Stimulated activated naive CD8-positive, alpha-beta T cell treated with anti-CD3 and anti-CD28 coated beads, Interleukin-15, Interleukin-2, amounts not matched to agents 100 U/mL and 50 U/mL, for 24 hours (primary cell): ENCODE data around the gene PRCC.
A peak's percentile ranks its signal among the peaks of the same experiment; 100 is the strongest.

Experiments used
- ATAC-seq: fragments of 150-1000 bp; cut with Tn5 transposase; one replicate; pipeline ENCODE4 v1.10.0; 2021
- DNase-seq: peaks from one replicate; pipeline ENCODE4 v3.0.0; 2021

PRCC gene

DNA sequence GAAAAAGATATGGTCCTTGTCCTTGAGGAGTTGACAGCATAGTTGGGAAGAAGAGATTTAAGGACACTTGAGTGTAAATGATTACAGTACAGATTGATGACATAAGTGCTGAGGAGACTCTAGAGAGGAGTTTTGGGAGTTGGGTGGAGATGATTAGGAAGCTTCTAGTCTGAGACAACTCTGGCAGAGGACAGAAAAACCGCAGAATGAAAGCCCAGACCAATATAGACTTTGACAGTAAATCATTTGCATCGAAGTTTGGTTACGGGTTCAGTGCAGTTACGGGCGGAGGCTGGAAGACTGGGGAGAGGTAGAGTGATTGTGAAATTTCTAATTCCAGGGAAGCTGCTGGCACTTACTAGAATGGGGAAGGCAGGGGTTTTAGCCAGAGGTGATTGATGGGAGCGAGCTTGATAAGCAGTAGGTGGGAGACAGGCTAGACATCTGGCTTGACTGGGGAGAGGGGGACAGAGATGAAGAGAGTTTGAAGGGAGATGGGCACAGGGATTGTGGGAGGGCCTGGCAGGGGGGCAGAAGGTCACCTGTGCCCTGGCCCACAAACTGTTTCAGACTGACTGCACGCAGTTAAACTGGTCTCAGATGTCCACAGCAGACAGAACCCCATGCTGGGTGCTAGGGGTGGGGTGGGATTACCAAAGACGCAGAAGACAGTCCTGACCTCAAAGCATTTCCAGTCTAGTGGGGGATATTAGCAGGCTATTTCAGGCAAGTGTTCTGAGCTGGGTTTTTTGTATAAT is 29.2 kb downstream of the PRCC start:
- DNase-seq = no peak

GRCh38 chr1:156797212-156797871 is 30.0 kb downstream of the PRCC start:
- ATAC-seq (peak; percentile 56), DNase-seq (peak; percentile 60)

More for the DNA sequence above, 29.2 kb downstream of the PRCC start:
- no peak for ATAC-seq

DNA sequence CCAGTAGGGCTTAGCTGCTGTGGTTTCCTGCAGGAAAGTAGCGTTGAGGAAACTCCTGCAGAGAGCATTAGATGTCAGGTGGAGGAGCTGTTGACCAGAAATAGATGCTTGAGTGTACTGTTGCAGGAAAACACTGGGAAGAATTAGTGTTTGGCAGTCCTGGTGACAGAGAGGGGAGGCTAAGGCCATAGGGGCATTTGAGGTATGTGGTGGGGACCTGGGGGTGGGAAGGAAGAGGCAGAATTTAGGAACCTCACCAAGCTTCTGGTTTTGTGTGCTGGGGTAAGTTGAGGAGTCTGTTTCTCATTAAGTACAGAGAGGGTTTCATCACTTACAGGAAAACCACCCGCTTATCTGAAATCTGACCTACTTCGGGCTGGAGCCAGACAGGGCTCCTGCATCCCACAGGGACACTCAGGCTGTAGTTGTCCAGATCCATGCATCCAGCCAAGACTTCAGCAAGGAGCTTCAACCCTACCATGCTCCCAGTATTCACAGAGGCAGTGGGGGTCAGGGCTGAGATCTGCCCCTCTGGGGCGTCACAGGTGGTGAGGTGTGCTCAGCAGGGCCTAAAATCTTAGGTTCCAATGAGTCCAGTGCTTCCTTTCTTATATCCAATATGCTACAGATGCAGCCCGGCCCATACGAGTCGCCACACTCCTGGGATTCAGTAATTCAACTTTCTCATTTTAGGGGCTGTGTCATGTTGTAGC is 34.2 kb downstream of the PRCC start:
- ATAC-seq (peak; percentile 3), DNase-seq (no peak)

GRCh38 chr1:156802421-156802935 is 35.1 kb downstream of the PRCC start:
- ATAC-seq (no peak), DNase-seq (peak; percentile 7)

DNA sequence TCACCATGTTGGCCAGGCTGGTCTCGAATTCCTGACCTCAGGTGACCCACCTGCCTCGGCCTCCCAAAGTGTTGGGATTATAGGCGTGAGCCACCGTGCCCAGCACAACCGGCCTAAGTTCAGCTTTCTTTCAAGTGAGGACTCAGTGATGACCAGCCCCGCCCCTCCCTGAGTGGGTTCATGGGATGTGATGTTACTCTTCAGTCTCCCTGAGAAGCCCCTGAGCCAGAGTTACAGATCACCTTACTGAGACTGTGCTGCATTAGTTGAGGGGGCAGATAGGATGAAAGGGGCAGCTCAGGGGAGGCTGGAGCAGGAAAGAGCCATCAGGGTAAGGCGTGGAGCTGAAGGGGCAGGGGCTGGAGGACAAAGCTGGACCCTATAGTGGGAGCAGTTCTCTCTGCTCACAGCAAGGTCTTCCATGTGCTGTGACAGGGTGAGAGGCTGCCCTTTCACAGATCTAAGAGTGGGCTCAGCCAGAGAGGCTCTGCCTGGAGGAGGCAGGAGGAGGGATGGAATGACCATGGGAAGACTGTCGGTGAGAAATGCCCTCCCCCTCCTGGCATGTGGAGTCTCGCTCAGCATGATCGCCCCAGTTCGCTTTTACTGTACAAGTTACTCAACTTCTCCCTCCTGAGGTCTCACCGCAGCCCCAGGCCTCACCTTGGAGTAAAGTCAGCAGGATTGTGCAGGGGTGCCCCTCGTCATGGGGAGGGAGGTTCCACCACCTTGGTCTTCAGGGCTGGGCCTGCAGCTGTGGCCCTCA is 35.9 kb downstream of the PRCC start:
- no peak for ATAC-seq
- peak; percentile 26 for DNase-seq

DNA sequence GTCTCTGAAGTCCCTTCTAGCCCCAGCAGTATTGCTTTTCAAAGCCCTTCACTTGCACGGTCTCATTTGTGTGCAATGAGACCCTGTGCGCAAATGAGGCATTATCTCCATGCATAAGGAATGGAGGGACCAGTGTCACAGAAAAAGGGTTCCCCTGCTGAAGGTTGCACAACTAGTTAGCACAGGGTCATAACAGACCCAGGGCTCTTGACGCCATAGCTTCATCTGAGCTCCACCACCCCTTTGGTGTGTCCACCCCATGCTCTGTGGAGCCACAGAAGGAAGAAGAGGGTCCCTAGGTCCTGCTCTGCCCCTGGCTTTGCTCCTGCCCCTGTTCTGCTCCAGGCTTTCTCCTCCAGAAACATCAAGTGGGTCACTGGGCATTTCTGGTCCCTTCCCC is 36.7 kb downstream of the PRCC start:
- DNase-seq (peak; percentile 15), ATAC-seq (peak; percentile 3)

GRCh38 chr1:156804572-156805243 is 37.4 kb downstream of the PRCC start:
- DNase-seq = peak; percentile 22
- ATAC-seq = peak; percentile 4

DNA sequence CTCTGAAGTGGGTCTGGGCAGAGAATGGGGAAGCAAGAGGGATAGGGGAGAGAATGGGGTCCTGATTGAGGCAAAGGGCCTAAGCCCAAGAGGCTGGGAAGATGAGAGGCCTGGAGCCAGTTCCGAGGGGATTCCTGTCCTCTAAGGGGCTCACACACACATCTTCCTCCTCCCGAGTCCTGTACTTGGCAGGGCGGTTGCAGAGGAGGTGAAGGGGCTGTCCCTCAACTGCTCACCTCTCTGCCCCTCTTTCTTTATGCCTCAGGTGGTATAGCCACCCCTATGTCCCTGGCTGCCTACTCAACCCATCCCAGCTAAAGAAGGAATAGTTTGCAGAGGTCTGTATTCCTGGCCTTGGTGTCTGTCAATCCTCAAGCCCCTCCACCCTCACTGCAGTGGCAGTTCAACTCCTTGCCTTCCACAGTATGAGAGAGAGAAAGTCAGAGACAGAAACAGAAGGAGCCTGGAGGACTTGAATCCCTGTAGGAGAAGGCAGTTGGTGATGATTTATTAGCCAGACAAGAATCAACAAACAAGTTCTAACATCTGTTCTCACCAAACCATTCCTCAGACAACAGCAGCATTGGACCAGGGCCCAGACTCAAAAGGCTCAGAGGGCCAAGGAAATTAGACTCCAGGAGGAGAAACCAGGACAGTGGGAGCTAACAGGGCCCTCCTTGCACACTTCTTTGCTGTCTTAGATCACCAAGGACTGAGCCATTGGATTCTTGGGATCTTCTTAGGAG is 38.6 kb downstream of the PRCC start:
- no peak for DNase-seq
- no peak for ATAC-seq

GRCh38 chr1:156806512-156807440 is 39.4 kb downstream of the PRCC start:
- no peak for ATAC-seq
- no peak for DNase-seq

DNA sequence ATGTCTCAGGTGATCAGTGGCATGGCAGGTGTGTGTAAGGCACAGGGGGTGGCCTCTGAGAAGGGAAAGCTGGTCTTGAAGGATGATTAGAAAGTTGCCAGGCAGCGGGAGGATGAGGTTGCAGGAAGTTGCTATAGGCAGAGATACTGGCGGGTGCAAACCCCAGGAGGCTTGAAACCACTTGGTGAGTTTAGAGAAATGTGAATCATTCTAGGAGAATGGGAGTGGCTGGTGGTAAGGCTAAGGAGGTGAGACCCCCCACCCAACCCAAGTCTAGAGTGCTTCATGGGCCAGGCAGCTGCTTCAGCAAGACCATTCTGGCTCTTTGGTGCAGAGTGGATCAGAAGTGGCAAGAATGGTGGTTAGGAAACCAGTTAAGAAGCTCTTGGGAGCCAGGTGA is 40.3 kb downstream of the PRCC start:
- ATAC-seq (peak; percentile 6), DNase-seq (peak; percentile 33)

- ATAC-seq = no peak
These were observed 41.1 kb downstream of the PRCC start for GRCh38 chr1:156808186-156809030.

DNA sequence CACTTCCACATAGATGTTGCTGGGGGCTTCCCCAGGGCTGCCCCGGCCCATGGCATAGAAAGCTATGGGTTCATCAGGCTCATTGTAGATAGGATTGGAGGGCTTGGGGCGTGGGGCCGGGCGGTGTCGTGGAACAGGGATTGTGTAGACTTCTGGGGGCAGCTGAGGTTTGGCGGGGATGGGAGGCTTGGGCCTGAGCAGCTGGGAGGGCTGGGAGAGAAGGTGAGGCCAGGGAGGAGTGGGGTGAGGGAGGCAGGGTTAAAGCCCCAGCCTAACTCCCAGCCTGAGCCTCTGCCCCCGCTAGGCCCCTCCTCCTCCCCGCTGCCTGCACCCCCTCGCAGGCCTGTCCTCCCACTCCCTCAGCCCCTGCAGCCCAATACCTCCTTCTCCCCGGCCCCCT is 41.9 kb downstream of the PRCC start:
- DNase-seq (peak; percentile 23), ATAC-seq (no peak)

More at GRCh38 chr1:156808186-156809030, 41.1 kb downstream of the PRCC start:
- DNase-seq = peak; percentile 17

- DNase-seq (no peak), ATAC-seq (no peak)
These were observed 42.5 kb downstream of the PRCC start for GRCh38 chr1:156809711-156810366.

- no peak for DNase-seq
- ATAC-seq = no peak
These were observed 43.8 kb downstream of the PRCC start for GRCh38 chr1:156811168-156811567.

DNA sequence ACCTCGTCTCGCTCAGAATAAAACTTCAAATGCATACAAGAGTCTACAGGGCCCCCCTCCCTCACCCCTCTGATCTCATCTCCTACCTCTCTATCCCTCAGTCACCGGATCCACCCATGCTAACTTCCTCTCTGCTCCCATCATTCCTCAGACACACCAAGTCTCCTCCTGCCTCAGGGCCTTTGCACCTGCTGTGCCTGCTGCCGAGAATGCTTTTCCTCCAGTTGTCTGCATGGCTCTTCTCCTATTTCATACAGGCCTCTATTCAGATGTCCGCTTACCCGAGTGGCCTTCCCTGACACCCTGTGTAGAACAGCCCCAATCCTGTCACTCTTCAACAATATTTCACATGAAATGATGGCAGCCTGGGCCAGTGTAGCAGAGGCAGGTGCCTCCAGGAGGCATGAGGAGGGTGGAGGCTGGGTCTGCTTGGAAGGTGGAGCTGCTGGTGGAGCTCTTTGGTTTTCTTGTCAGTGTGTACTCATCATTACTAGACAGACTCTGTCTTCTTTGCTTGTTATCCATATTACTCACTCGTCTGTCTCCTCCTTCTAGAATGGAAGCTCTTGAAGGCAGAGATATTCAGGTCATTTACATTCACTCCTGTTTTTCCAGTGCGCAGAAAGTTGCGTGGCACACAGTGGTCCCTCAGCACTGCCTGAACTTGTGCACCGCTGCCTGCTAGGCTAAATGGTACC is 45.1 kb downstream of the PRCC start:
- no peak for ATAC-seq
- no peak for DNase-seq

GRCh38 chr1:156813298-156813697 is 46.0 kb downstream of the PRCC start:
- no peak for ATAC-seq
- DNase-seq = no peak
